IMR-90 (cell line): ENCODE measurements around the gene CREBL2. TPM values are rescaled to one million over a fixed set of nuclear protein-coding genes. Genes with fewer than 3 reads are reported as not detected.

Source experiments
- ATAC-seq: fragments of 200-7000 bp; cut with Tn5 transposase; 2 replicates; pipeline ENCODE4 v1.9.1; 2020; ENCODE audit warnings: low read depth, mild to moderate bottlenecking, moderate library complexity
- BruUV-seq: library from RNA; stranded (reverse); fragments of 400-500 nt; replicated peaks from 2 replicates; lab custom pipeline; 2021; lab: Mats Ljungman, UMichigan
- CTCF ChIA-PET: fragments of 300-600 bp; formaldehyde crosslinking; extraction: SDS; loops from one replicate; lab custom pipeline; 2021; ENCODE audit warnings: antibody characterized with exemption; lab: Yijun Ruan, JAX
- POLR2A ChIA-PET: fragments of 300-600 bp; sonication (Branson Sonifier 250); formaldehyde crosslinking; loops from one replicate; lab custom pipeline; 2022; ENCODE audit warnings: antibody characterized with exemption; ENCODE audit not compliant: unreplicated experiment; lab: Charles Lee
- DNase-seq: peaks from one replicate; pipeline ENCODE4 v3.0.0; 2013
- H2AFZ ChIP-seq: replicated peaks from 2 replicates; pipeline ENCODE3; 2013; ENCODE audit warnings: low read length, mild to moderate bottlenecking; ENCODE audit not compliant: poor library complexity
- H2AK5ac ChIP-seq: 2 replicates; pipeline ENCODE4 v1.6.1; 2013; ENCODE audit warnings: low read depth, low read length, inconsistent platforms
- H2AK9ac ChIP-seq: replicated peaks from 2 replicates; pipeline ENCODE3; 2013; ENCODE audit warnings: mild to moderate bottlenecking, low read depth, low read length, moderate library complexity; ENCODE audit not compliant: poor library complexity
- H2BK120ac ChIP-seq: 2 replicates; pipeline ENCODE4 v1.6.1; 2013; ENCODE audit warnings: low read depth, low read length, inconsistent platforms
- H2BK15ac ChIP-seq: 3 replicates; pipeline ENCODE4 v1.6.1; 2013; ENCODE audit warnings: low read depth, low read length, inconsistent platforms
- H2BK20ac ChIP-seq: 2 replicates; pipeline ENCODE4 v1.6.1; 2013; ENCODE audit warnings: low read depth, mild to moderate bottlenecking, inconsistent platforms, low read length, moderate library complexity
- H2BK5ac ChIP-seq: 2 replicates; pipeline ENCODE4 v1.6.1; 2013; ENCODE audit warnings: mild to moderate bottlenecking, low read depth, low read length, inconsistent platforms; ENCODE audit not compliant: poor library complexity, severe bottlenecking
- H3K14ac ChIP-seq: replicated peaks from 2 replicates; pipeline ENCODE4 v1.6.1; 2013; ENCODE audit warnings: low read depth, low read length, inconsistent platforms
- H3K18ac ChIP-seq: 2 replicates; pipeline ENCODE4 v1.6.1; 2013; ENCODE audit warnings: low read depth, low read length, control low read depth
- H3K23ac ChIP-seq: 2 replicates; pipeline ENCODE4 v1.6.1; 2013; ENCODE audit warnings: low read depth, low read length, inconsistent platforms
- H3K27ac ChIP-seq: 2 replicates; pipeline ENCODE4 v1.5.1; 2013; ENCODE audit warnings: mild to moderate bottlenecking, control low read depth, low read length; ENCODE audit not compliant: insufficient read depth
- H3K27me3 ChIP-seq: 2 replicates; pipeline ENCODE4 v1.6.1; 2013; ENCODE audit warnings: low read length; ENCODE audit not compliant: control insufficient read depth, insufficient read depth
- H3K36me3 ChIP-seq: 2 replicates; pipeline ENCODE4 v1.6.1; 2013; ENCODE audit warnings: low read length, mixed read lengths; ENCODE audit not compliant: control insufficient read depth, insufficient read depth
- H3K4ac ChIP-seq: 2 replicates; pipeline ENCODE4 v1.6.1; 2013; ENCODE audit warnings: low read depth, low read length, inconsistent platforms
- H3K4me1 ChIP-seq: 2 replicates; pipeline ENCODE4 v1.6.1; 2013; ENCODE audit warnings: low read length, mixed read lengths; ENCODE audit not compliant: control insufficient read depth, insufficient read depth
- H3K4me2 ChIP-seq: 2 replicates; pipeline ENCODE4 v1.6.1; 2013; ENCODE audit warnings: low read depth, mild to moderate bottlenecking, control low read depth, low read length, moderate library complexity
- H3K4me3 ChIP-seq: 2 replicates; pipeline ENCODE4 v1.5.1; 2013; ENCODE audit warnings: low read depth, mild to moderate bottlenecking, control low read depth, low read length, moderate library complexity; ENCODE audit not compliant: insufficient read depth
- H3K56ac ChIP-seq: 2 replicates; pipeline ENCODE4 v1.6.1; 2013; ENCODE audit warnings: low read length, inconsistent platforms; ENCODE audit not compliant: insufficient read depth; ENCODE audit errors: extremely low read depth
- H3K79me1 ChIP-seq, 2 experiments: 2 replicates each; pipeline ENCODE4 v1.6.1; 2013; ENCODE audit warnings: low read length in 2 of 2, inconsistent platforms in 1 of 2, low read depth in 1 of 2
- H3K9ac ChIP-seq: 2 replicates; pipeline ENCODE4 v1.6.1; 2013; ENCODE audit warnings: low read depth, low read length, control low read depth
- H3K9me1 ChIP-seq: 2 replicates; pipeline ENCODE4 v1.6.1; 2013; ENCODE audit warnings: low read length, inconsistent platforms; ENCODE audit not compliant: insufficient read depth
- H3K9me3 ChIP-seq: 2 replicates; pipeline ENCODE4 v1.6.1; 2013; ENCODE audit warnings: low read length; ENCODE audit not compliant: control insufficient read depth, insufficient read depth
- H4K20me1 ChIP-seq: 2 replicates; pipeline ENCODE4 v1.6.1; 2013; ENCODE audit warnings: low read length, inconsistent platforms; ENCODE audit not compliant: insufficient read depth
- H4K5ac ChIP-seq: 2 replicates; pipeline ENCODE4 v1.6.1; 2013; ENCODE audit warnings: mild to moderate bottlenecking, low read depth, low read length, control low read depth
- H4K8ac ChIP-seq, 2 experiments: 2 replicates each; pipeline ENCODE4 v1.6.1; 2013; ENCODE audit warnings: low read depth in 2 of 2, low read length in 2 of 2, control low read depth in 1 of 2, inconsistent platforms in 1 of 2
- H4K91ac ChIP-seq: 2 replicates; pipeline ENCODE4 v1.6.1; 2013; ENCODE audit warnings: low read depth, low read length, inconsistent platforms; ENCODE audit not compliant: insufficient read depth
- BHLHE40 ChIP-seq: fragments of 150-350 bp; IDR thresholded peaks from 2 replicates; pipeline ENCODE4 v1.6.1; 2016; ENCODE audit warnings: mild to moderate bottlenecking, low read depth, low read length
- CEBPB ChIP-seq: IDR thresholded peaks from 2 replicates; pipeline ENCODE4 v1.6.1; 2012; ENCODE audit warnings: low read depth, low read length, improper control_type of control experiment
- CHD1 ChIP-seq: IDR thresholded peaks from 2 replicates; pipeline ENCODE4 v1.6.1; 2012; ENCODE audit warnings: low read depth, low read length, improper control_type of control experiment
- CTCF ChIP-seq: conservative IDR thresholded peaks from 2 replicates; pipeline ENCODE4 v1.5.1; 2012; ENCODE audit warnings: mild to moderate bottlenecking, low read depth, low read length, improper control_type of control experiment
- ELK1 ChIP-seq: fragments of 150-350 bp; IDR thresholded peaks from 2 replicates; pipeline ENCODE4 v1.6.1; 2016; ENCODE audit warnings: low read depth, mild to moderate bottlenecking, low read length, moderate library complexity, borderline replicate concordance
- FOS ChIP-seq: fragments of 150-350 bp; IDR thresholded peaks from 2 replicates; pipeline ENCODE4 v1.6.1; 2016; ENCODE audit warnings: low read depth, low read length
- MAFK ChIP-seq: IDR thresholded peaks from 2 replicates; pipeline ENCODE4 v1.6.1; 2012; ENCODE audit warnings: low read depth, low read length, improper control_type of control experiment
- MAZ ChIP-seq: IDR thresholded peaks from 2 replicates; pipeline ENCODE4 v1.6.1; 2012; ENCODE audit warnings: low read depth, mild to moderate bottlenecking, low read length, improper control_type of control experiment, moderate library complexity, borderline replicate concordance
- MXI1 ChIP-seq: IDR thresholded peaks from 2 replicates; pipeline ENCODE4 v1.6.1; 2012; ENCODE audit warnings: low read depth, mild to moderate bottlenecking, low read length, moderate library complexity, borderline replicate concordance
- NFE2L2 ChIP-seq: fragments of 150-350 bp; IDR thresholded peaks from 2 replicates; pipeline ENCODE4 v1.6.1; 2016; ENCODE audit warnings: low read depth, mild to moderate bottlenecking, low read length
- POLR2A ChIP-seq: IDR thresholded peaks from 2 replicates; pipeline ENCODE4 v1.6.1; 2012; ENCODE audit warnings: mild to moderate bottlenecking, low read depth, low read length
- RAD21 ChIP-seq: IDR thresholded peaks from 2 replicates; pipeline ENCODE4 v1.6.1; 2012; ENCODE audit warnings: low read length, improper control_type of control experiment
- RCOR1 ChIP-seq: IDR thresholded peaks from 2 replicates; pipeline ENCODE4 v1.6.1; 2012; ENCODE audit warnings: mild to moderate bottlenecking, low read length, improper control_type of control experiment; ENCODE audit not compliant: insufficient replicate concordance
- RFX5 ChIP-seq: IDR thresholded peaks from 2 replicates; pipeline ENCODE4 v1.8.0; 2012; ENCODE audit warnings: low read depth, mild to moderate bottlenecking, low read length, moderate library complexity
- SMC3 ChIP-seq: fragments of 150-350 bp; IDR thresholded peaks from 2 replicates; pipeline ENCODE4 v1.6.1; 2016; ENCODE audit warnings: low read depth, mild to moderate bottlenecking, antibody characterized with exemption, low read length, moderate library complexity
- USF2 ChIP-seq: fragments of 150-350 bp; IDR thresholded peaks from 2 replicates; pipeline ENCODE4 v1.6.1; 2017; ENCODE audit warnings: mild to moderate bottlenecking, antibody characterized with exemption, low read length, low read depth
- WGBS, 2 experiments: methylation state at CpG; one replicate each; pipeline versions ENCODE4 v1.1.5 to v1.1.7; 2013; ENCODE audit warnings: missing lambda C conversion rate in 2 of 2; ENCODE audit not compliant: insufficient read length in 1 of 2; ENCODE audit errors: extremely low coverage in 2 of 2; 5-methylcytosine and 5-hydroxymethylcytosine counted together
- dilution Hi-C: fragments of 300-500 bp; cut with HindIII; formaldehyde crosslinking; loops from one replicate; pipeline ENCODE4 v1.14.3; 2018; ENCODE audit warnings: low sequenced_read_pairs; ENCODE audit not compliant: unreplicated experiment
- in situ Hi-C: fragments of 300-500 bp; cut with MboI; formaldehyde crosslinking; loops from 3 replicates; pipeline ENCODE4 v1.14.3; 2019; ENCODE audit warnings: low sequenced_read_pairs, inconsistent platforms, mixed read lengths
- intact Hi-C: fragments of 100-400 bp; cut with micrococcal nuclease; formaldehyde crosslinking; loops from 2 replicates; pipeline ENCODE4 v1.10.0; 2022
- polyA plus RNA-seq, 3 experiments: library from polyadenylated mRNA; depleted of rRNA; stranded (reverse); fragments of >200 nt; gene quantifications; 2 replicates each; pipeline ENCODE4 v1.2.3, GENCODE V29; 2012; ENCODE audit warnings: low replicate concordance in 1 of 3
- total RNA-seq: library from RNA; depleted of rRNA; stranded (reverse); fragments of >200 nt; gene quantifications from 2 replicates; pipeline ENCODE4 v1.2.3, GENCODE V29; 2012

Gene CREBL2
- total and polyA plus RNA-seq, 2 of the 4 experiments (the other 2 are of a cell fraction): 11.5 to 19.0 TPM

GRCh38 chr12:12628013-12628412 lies 16.3 kb downstream of the CREBL2 start:
- Histone ChIP-seq H2AK5ac (no peak overlapping the region), H4K8ac (no peak overlapping the region), H3K27me3 (no peaks in the 10 kb centered on the region), H4K91ac (no peak overlapping the region), H3K36me3 (0 out of 2 replicates have a peak, but pooled peaks cover 4% of the 10 kb centered on the region), H2AFZ (no peak overlapping the region), H4K5ac (no peak overlapping the region), H2BK120ac (no peak overlapping the region), H3K4me1 (no peaks in the 10 kb centered on the region), H3K9me3 (peaks cover 3% of the 10 kb centered on the region), H3K4me2 (no peak overlapping the region), H2BK15ac (no peak overlapping the region), H3K79me1 (peaks cover 12 to 31% of the 10 kb centered on the region in 2 experiments), H4K20me1 (peaks cover 10% of the 10 kb centered on the region; the same call in 1 of the 2 replicates), H2AK9ac (no peak overlapping the region), H3K4ac (no peak overlapping the region), H2BK20ac (no peak overlapping the region), H3K9me1 (no peaks in the 10 kb centered on the region), H3K14ac (no peak overlapping the region), H3K27ac (no peak overlapping the region), H2BK5ac (no peak overlapping the region), H3K4me3 (no peak overlapping the region), H3K18ac (no peak overlapping the region), H3K56ac (no peak overlapping the region), H3K23ac (no peak overlapping the region), H3K9ac (no peak overlapping the region)
- in situ Hi-C loops (no loop called here), dilution Hi-C loops (no loop called here), intact Hi-C loops (no loop called here)
- CTCF ChIA-PET: no interaction called here
- no CpG with 5 or more reads among the region's 4 CpGs for WGBS, 2 experiments
- no TSS peak for BruUV-seq
- POLR2A ChIA-PET: no interaction called here
- TF ChIP-seq CEBPB (no peak), MAFK (no peak), BHLHE40 (no peak), RAD21 (no peak), CTCF (no peak), MAZ (no peak), RFX5 (no peak), FOS (no peak), POLR2A (no peak), MXI1 (no peak), RCOR1 (no peak), USF2 (no peak), SMC3 (no peak), CHD1 (no peak), NFE2L2 (no peak), ELK1 (no peak)
- DNase-seq (peak; percentile 38), ATAC-seq (peak; percentile 42)
